Measurements from ENCODE around the gene SARNP. TPM values are rescaled to one million over a fixed set of nuclear protein-coding genes. Genes with fewer than 3 reads are reported as not detected.

SARNP gene
- polyA plus RNA-seq, 1 experiment = 52.1 TPM

- H3K4me3 ChIP-seq (ENCODE audit: low read depth, low read length) = peak overlapping the region; percentile 84
- CTCF ChIA-PET = interaction anchor here (0.9 to 3.2 kb wide), 14 partner anchors 9 to 166 kb away, joined by 3 to 30 read pairs (median 6); partner anchors contain the start of genes DGKA, MMP19, PYM1 and RAB5B
- DNase-seq (ENCODE audit: low read depth) = no peak
- TF ChIP-seq CTCF (IDR thresholded peaks at IDR 0.05; ENCODE audit: insufficient read depth, low read depth, low read length) = no peak
- peaks cover 9% of the 10 kb centered on the region for H3K36me3 ChIP-seq (ENCODE audit: control insufficient read depth, insufficient read depth, low read length)
- POLR2A ChIA-PET = interaction anchor here (0.6 to 2.7 kb wide), 4 partner anchors 12 to 225 kb away, joined by 5 to 30 read pairs (median 11); partner anchors contain the start of genes ORMDL2 and SARNP
- no peaks in the 10 kb centered on the region for H3K27me3 ChIP-seq (ENCODE audit: control insufficient read depth, insufficient read depth, low read length)
Observed at GRCh38 chr12:55829967-55830600, 12.6 kb upstream of the SARNP start.

GRCh38 chr12:55828357-55828756, 10.8 kb upstream of the SARNP start:
- POLR2A ChIA-PET = no interaction called here

GRCh38 chr12:55827806-55828205, 10.3 kb upstream of the SARNP start:
- DNase-seq (ENCODE audit: low read depth) = no peak
- CTCF ChIA-PET = no interaction called here
- H3K4me3 ChIP-seq (ENCODE audit: low read depth, low read length) = no peak overlapping the region
- H3K27me3 ChIP-seq (ENCODE audit: control insufficient read depth, insufficient read depth, low read length) = no peaks in the 10 kb centered on the region
- no peak for TF ChIP-seq CTCF (IDR thresholded peaks at IDR 0.05; ENCODE audit: insufficient read depth, low read depth, low read length)
- POLR2A ChIA-PET = no interaction called here
- H3K36me3 ChIP-seq (ENCODE audit: control insufficient read depth, insufficient read depth, low read length) = peaks cover 7% of the 10 kb centered on the region

More at GRCh38 chr12:55828357-55828756, 10.8 kb upstream of the SARNP start:
- TF ChIP-seq CTCF (IDR thresholded peaks at IDR 0.05; ENCODE audit: insufficient read depth, low read depth, low read length) = no peak
- CTCF ChIA-PET = interaction anchor here (1.3 to 3.2 kb wide), 2 partner anchors 10 to 99 kb away, joined by 6 to 30 read pairs; partner anchors contain the start of genes ORMDL2 and PYM1
- no peaks in the 10 kb centered on the region for H3K27me3 ChIP-seq (ENCODE audit: control insufficient read depth, insufficient read depth, low read length)
- peaks cover 7% of the 10 kb centered on the region for H3K36me3 ChIP-seq (ENCODE audit: control insufficient read depth, insufficient read depth, low read length)
- H3K4me3 ChIP-seq (ENCODE audit: low read depth, low read length) = peak overlapping the region; percentile 58
- DNase-seq (ENCODE audit: low read depth) = no peak

- TF ChIP-seq CTCF (IDR thresholded peaks at IDR 0.05; ENCODE audit: insufficient read depth, low read depth, low read length) = no peak
- Histone ChIP-seq H3K4me3 (ENCODE audit: low read depth, low read length) (no peak overlapping the region), H3K36me3 (ENCODE audit: control insufficient read depth, insufficient read depth, low read length) (peaks cover 15% of the 10 kb centered on the region), H3K27me3 (ENCODE audit: control insufficient read depth, insufficient read depth, low read length) (no peaks in the 10 kb centered on the region)
- POLR2A ChIA-PET = no interaction called here
- CTCF ChIA-PET = interaction anchor here (0.7 kb wide), 1 partner anchor 12 kb away, joined by 3 read pairs; no protein-coding TSS in a partner anchor
- no peak for DNase-seq (ENCODE audit: low read depth)
Observed at GRCh38 chr12:55824726-55825125, 7.2 kb upstream of the SARNP start.

GRCh38 chr12:55823419-55823818, 5.9 kb upstream of the SARNP start:
- ChIA-PET POLR2A (no interaction called here), CTCF (interaction anchor here (0.8 to 1.2 kb wide), 2 partner anchors 84 to 103 kb away, joined by 4 to 5 read pairs; no protein-coding TSS in a partner anchor)
- Histone ChIP-seq H3K4me3 (ENCODE audit: low read depth, low read length) (no peak overlapping the region), H3K36me3 (ENCODE audit: control insufficient read depth, insufficient read depth, low read length) (peaks cover 15% of the 10 kb centered on the region), H3K27me3 (ENCODE audit: control insufficient read depth, insufficient read depth, low read length) (no peaks in the 10 kb centered on the region)
- no peak for DNase-seq (ENCODE audit: low read depth)
- no peak for TF ChIP-seq CTCF (IDR thresholded peaks at IDR 0.05; ENCODE audit: insufficient read depth, low read depth, low read length)
